Stimulated activated CD8-positive, alpha-beta memory T cell treated with anti-CD3 and anti-CD28 coated beads, Interleukin-2, amount 100 ng/mL, for 1 hour (primary cell): ENCODE measurements around the gene ZNF398.
"Not testable (repeated sequence)": the region's sequence is repeated elsewhere in the genome, so short reads cannot be mapped to it uniquely, and the experiment has no call there.

Experiments
- DNase-seq, 2 donors: peaks; one replicate each; pipeline ENCODE4 v3.0.0-alpha.2; 2020; ENCODE audit warnings: low read depth in 2 of 2

ZNF398 gene

DNA sequence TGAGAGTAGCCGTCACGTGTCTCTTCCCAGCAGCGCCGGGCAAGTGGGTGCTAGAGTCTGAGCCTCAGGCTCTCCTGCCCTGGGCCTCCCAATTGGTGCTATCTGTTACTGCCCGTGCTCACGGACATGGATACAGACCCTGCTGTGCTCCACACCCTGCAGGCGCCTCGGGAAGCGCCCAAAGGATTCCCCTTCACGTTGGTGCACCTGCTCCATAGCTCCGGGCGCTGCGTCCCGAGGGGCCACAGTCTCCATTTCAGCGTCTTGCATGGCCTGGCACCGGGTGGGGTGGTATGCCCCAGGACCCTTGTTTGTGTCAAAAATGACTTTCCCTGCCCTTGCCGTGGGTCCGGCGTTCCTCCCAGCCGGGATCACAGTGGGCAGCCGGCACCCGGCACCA, 78.4 kb downstream of the ZNF398 start:
- no peak for DNase-seq

DNA sequence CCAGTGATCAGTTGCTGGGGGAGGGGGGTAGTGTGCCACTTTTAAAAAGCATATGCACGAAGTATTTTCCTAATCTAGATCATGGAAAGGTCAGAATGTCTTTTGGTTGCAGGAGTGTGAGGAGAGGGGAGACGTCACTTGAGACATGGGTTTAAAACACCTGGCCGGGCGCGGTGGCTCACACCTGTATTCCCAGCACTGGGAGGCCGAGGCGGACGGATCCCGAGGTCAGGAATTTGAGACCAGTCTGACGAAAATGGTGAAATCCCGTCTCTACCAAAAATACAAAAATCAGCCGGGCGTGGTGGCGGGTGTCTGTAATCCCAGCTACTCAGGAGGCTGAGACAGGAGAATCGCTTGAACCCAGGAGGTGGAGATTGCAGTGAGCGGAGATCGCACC, 79.1 kb downstream of the ZNF398 start:
- not testable (repeated sequence) for DNase-seq

DNA sequence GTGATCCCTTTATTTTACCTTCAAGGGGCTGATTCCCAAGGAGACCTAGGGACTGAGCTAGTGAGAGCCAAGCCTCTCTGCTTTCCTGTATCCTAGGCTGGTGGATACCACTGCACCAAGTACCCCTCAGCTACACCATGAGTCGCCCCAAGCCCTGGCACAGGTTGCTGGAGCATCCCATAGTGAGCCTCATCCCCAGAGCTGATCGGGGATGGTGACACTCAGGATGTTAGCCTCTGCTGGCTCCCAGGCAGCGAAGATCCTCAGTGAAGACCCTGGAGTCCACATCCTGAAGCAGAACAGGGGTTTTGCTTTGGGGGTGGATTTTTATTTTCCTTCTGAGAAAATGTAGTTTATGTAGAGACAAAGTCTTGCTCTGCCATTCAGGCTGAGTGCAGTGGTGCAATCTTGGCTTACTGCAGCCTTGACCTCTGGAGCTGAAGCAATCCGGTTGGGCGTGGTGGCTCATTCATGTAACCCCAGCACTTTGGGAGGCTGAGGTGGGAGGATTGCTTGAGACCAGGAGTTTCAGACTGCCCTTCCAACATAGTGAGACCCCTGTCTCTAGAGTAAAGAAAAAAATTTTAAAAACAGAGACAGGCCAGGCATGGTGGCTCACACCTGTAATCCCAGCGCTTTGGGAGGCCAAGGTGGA, 79.7 kb downstream of the ZNF398 start:
- DNase-seq, result no peak

DNA sequence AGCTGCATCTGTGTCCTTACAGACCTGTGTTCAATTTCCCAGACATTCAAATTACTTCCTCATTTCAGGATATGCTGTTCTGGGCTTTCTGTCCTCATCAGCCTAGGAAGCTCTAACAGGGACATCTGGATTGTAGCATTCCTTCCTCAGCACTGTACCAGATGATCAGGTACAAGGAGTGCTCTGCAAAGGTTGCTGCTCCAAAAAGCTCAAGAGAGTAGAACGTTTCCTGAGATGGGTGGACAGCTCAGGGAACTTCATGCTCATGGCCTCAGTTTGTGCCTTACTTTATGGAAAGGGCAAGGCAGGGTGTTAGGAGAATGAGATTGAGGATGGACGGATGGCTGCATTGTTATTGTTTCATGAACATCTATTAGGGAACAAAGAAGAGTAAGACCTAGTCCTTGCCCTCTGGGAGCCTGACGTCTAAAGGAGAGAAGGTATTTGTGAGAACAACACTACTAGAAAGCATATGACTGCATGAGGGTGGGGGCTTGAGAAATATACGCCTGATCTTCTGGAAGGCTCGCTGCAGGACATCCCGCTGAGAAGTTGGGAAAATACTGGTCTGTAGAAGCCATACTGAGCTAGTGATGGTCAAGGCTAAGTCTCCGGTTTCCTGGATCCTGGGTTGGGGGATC, 81.7 kb downstream of the ZNF398 start:
- DNase-seq, result no peak

DNA sequence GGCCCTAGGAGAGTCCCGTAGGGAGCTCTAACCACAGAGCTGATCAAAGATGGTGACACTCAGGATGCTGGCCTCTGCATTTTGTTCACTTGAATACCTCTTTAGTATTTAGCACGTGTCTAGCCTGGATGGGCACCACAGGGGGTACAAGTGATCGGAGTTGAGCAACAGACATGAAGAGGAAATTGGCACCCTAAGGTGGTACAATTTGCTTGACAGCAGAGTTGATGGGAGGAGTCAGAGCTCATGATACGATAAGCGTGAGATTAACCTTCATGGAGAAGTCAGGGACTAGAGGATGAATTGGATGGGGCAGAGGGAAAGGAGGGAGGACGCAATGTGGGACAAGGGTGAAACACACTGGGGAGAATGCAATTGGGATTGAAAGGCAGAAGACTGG, 82.3 kb downstream of the ZNF398 start:
- DNase-seq, result no peak

DNA sequence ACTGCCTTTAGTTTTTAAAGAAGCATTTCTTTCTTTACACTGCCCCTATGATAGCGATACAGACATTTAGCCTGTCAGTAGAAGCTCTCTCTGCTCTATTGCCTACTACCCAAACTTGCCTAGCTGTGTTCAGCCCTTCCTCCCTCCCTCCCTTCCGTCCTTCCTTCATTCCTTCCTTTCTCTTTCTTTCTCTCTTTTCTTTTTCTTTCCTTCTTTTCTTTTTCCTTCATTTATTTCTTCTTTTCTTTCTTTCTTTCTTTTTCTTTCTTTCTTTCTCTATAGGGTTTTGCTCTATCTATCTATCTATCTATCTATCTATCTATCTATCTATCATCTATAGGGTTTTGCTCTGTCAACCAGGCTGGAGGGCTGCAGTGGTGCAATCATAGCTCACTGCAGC, 85.1 kb downstream of the ZNF398 start:
- DNase-seq, result no peak
